Ascending aorta (tissue), 2 donors: ENCODE results near the gene MAP6. TPM values are rescaled to one million over a fixed set of nuclear protein-coding genes. Genes with fewer than 3 reads are reported as not detected.
A peak's percentile ranks its signal among the peaks of the same experiment; 100 is the strongest.

Experiments used
- DNase-seq, 2 donors: peaks; one replicate each; pipeline ENCODE4 v3.0.0-alpha.2; 2019; ENCODE audit warnings: low spot score in 2 of 2
- H3K27ac ChIP-seq, 2 donors: fragments of 200-600 bp; sonication (generic); one replicate each; pipeline ENCODE4 v1.5.1; 2016 to 2017; ENCODE audit warnings: mild to moderate bottlenecking in 1 of 2
- H3K27me3 ChIP-seq: fragments of 200-600 bp; sonication (generic); one replicate; pipeline ENCODE4 v1.5.1; 2017
- H3K36me3 ChIP-seq, 2 donors: fragments of 200-600 bp; sonication (generic); one replicate each; pipeline ENCODE4 v1.5.1; 2016
- H3K4me1 ChIP-seq, 2 donors: fragments of 200-600 bp; sonication (generic); one replicate each; pipeline ENCODE4 v1.5.1; 2016 to 2017; ENCODE audit warnings: mild to moderate bottlenecking in 1 of 2
- H3K4me3 ChIP-seq, 2 donors: fragments of 200-600 bp; sonication (generic); one replicate each; pipeline ENCODE4 v1.5.1; 2016 to 2017; ENCODE audit warnings: mild to moderate bottlenecking in 1 of 2
- H3K9me3 ChIP-seq, 2 donors: fragments of 200-600 bp; sonication (generic); one replicate each; pipeline ENCODE4 v1.5.1; 2016
- CTCF ChIP-seq, 3 experiments: fragments of 200-600 bp in 2 of 3; fragments of 450-650 bp in 1 of 3; sonication (generic) in 2 of 3; IDR thresholded peaks; one replicate each; pipeline ENCODE4 v1.5.1; 2016 to 2019; ENCODE audit warnings: antibody characterized with exemption in 3 of 3, mild to moderate bottlenecking in 1 of 3, moderate library complexity in 1 of 3
- intact Hi-C: fragments of 100-400 bp; cut with DNase I; formaldehyde crosslinking; loops from one replicate; pipeline ENCODE4 v1.15.1; 2023
- total RNA-seq: library from RNA; depleted of rRNA; stranded (reverse); fragments of >200 nt; gene quantifications from one replicate; pipeline ENCODE4 v1.1.0, GENCODE V29; 2016

MAP6 gene
- total RNA-seq, 1 donor from 2014 or later, result 15.8 TPM

- Histone ChIP-seq H3K4me3 (no peak overlapping the region), H3K4me1 (peaks cover 0 to 3% of the 10 kb centered on the region in 2 donors), H3K9me3 (no peaks in the 10 kb centered on the region), H3K36me3 (peaks cover 16 to 17% of the 10 kb centered on the region in 2 donors), H3K27me3 (no peaks in the 10 kb centered on the region), H3K27ac (peak overlapping the region in 1 of 2 donors; percentile 52)
- intact Hi-C loops, result no loop called here
- peak; percentile 27 to 68 (median 61) for TF ChIP-seq CTCF (IDR thresholded peaks at IDR 0.05)
- no peak for DNase-seq
These were observed 91.6 kb downstream of the MAP6 start for GRCh38 chr11:75577207-75577606.

DNA sequence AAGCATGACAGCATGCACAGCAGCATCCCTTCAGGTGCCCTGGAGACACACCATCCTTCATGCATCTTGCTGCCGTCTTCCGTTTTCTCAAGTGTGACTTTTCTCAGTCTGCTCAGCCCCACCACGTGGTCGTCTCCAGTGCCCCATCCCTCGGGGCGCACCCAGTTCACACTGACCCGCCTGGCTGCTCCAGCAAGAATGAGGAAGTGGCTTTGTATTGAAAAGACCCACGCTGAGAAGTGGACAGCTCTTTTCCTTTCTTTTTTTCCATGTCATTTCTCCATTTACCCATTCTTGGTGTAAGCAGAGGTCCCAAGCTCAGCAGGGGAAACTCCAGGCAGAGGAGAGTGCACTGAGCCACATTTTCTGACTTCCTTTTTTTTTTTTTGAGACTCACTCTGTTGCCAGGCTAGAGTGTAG is 92.3 kb downstream of the MAP6 start:
- no peaks in the 10 kb centered on the region for H3K9me3 ChIP-seq
- H3K4me3 ChIP-seq, result no peak overlapping the region
- H3K27me3 ChIP-seq, result no peaks in the 10 kb centered on the region
- H3K4me1 ChIP-seq, result peaks cover 0 to 3% of the 10 kb centered on the region in 2 donors
- intact Hi-C loops, result no loop called here
- DNase-seq, result no peak
- H3K36me3 ChIP-seq, result peaks cover 23 to 24% of the 10 kb centered on the region in 2 donors
- TF ChIP-seq CTCF (IDR thresholded peaks at IDR 0.05), result no peak
- H3K27ac ChIP-seq, result peak overlapping the region; percentile 36 to 52

- Histone ChIP-seq H3K4me3 (no peak overlapping the region), H3K4me1 (peaks cover 0 to 3% of the 10 kb centered on the region in 2 donors), H3K9me3 (no peaks in the 10 kb centered on the region), H3K27ac (peak overlapping the region; percentile 36 to 52), H3K27me3 (no peaks in the 10 kb centered on the region), H3K36me3 (peaks cover 28 to 29% of the 10 kb centered on the region in 2 donors)
- no peak for TF ChIP-seq CTCF (IDR thresholded peaks at IDR 0.05)
- DNase-seq, result no peak
- intact Hi-C loops, result no loop called here
These were observed 92.8 kb downstream of the MAP6 start for GRCh38 chr11:75576017-75576416.

DNA sequence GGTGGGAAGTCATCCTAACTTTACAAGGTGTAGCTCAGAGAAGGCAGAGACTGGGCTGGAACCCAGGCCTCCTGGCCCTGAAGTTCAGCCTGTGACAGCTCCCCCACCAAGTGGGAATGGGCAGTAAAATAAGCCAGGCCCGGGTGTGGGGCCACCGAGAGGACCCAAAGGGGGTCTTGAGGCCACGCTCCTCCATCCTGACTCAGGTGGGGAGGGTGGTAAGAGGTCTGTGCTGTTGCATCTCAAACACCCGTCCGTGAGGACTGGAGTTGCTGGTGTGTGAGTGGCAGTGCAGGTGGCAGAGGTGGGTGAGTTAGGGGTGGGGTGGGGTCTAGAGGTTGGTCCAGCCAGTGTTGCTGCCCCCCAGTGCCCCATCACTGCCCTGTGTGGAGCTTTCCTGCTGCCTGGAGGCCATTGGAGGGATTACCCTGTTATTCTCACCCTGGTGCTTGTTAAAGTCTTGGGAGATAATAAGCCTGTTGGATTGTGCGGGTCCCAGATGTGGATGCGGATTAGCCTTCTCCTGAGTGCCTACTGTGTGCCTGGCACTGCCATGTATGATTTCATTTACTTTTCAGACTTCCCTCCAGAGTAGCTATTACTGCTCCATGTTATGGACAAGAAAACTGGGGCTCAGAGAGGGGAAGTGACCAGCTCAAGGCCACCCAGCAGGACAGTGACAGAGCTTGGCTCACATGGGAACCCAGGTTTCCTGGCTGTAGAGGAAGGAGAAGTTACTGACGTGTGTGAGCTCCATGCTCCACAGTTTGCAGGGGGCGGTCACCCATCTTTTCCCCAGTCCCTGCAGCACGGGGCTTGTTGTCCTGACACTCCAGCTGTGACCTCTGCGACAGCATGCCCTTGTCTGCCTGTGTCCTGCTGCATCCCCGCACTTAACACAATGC is 93.9 kb downstream of the MAP6 start:
- H3K27ac ChIP-seq, result peak overlapping the region in 1 of 2 donors; percentile 24
- H3K36me3 ChIP-seq, result peaks cover 38 to 40% of the 10 kb centered on the region in 2 donors
- H3K4me3 ChIP-seq, result no peak overlapping the region
- no peak for DNase-seq
- H3K4me1 ChIP-seq, result peaks cover 0 to 3% of the 10 kb centered on the region in 2 donors
- peak in 2 of 3 experiments; percentile 18 to 32 for TF ChIP-seq CTCF (IDR thresholded peaks at IDR 0.05)
- no peaks in the 10 kb centered on the region for H3K27me3 ChIP-seq
- no peaks in the 10 kb centered on the region for H3K9me3 ChIP-seq
- intact Hi-C loops, result loop anchor here (1.0 kb wide), 1 partner anchor 28 kb away; no protein-coding TSS in a partner anchor

- no peak for TF ChIP-seq CTCF (IDR thresholded peaks at IDR 0.05)
- no peak overlapping the region for H3K27ac ChIP-seq
- H3K36me3 ChIP-seq, result peaks cover 60 to 62% of the 10 kb centered on the region in 2 donors
- intact Hi-C loops, result no loop called here
- DNase-seq, result no peak
- H3K4me3 ChIP-seq, result no peak overlapping the region
- H3K27me3 ChIP-seq, result no peaks in the 10 kb centered on the region
- H3K9me3 ChIP-seq, result no peaks in the 10 kb centered on the region
- peaks cover 5 to 13% of the 10 kb centered on the region in 2 donors for H3K4me1 ChIP-seq
These were observed 96.1 kb downstream of the MAP6 start for GRCh38 chr11:75572744-75573143.
